IMR-90 (cell line): Measurements from ENCODE around the gene DPYD.

Experiments
- CEBPB ChIP-seq: IDR thresholded peaks from 2 replicates; pipeline ENCODE4 v1.6.1; 2012; ENCODE audit warnings: low read depth, low read length, improper control_type of control experiment
- CHD1 ChIP-seq: IDR thresholded peaks from 2 replicates; pipeline ENCODE4 v1.6.1; 2012; ENCODE audit warnings: low read depth, low read length, improper control_type of control experiment
- CTCF ChIP-seq: conservative IDR thresholded peaks from 2 replicates; pipeline ENCODE4 v1.5.1; 2012; ENCODE audit warnings: mild to moderate bottlenecking, low read depth, low read length, improper control_type of control experiment
- ELK1 ChIP-seq: fragments of 150-350 bp; IDR thresholded peaks from 2 replicates; pipeline ENCODE4 v1.6.1; 2016; ENCODE audit warnings: low read depth, mild to moderate bottlenecking, low read length, moderate library complexity, borderline replicate concordance
- FOS ChIP-seq: fragments of 150-350 bp; IDR thresholded peaks from 2 replicates; pipeline ENCODE4 v1.6.1; 2016; ENCODE audit warnings: low read depth, low read length
- MXI1 ChIP-seq: IDR thresholded peaks from 2 replicates; pipeline ENCODE4 v1.6.1; 2012; ENCODE audit warnings: low read depth, mild to moderate bottlenecking, low read length, moderate library complexity, borderline replicate concordance
- POLR2A ChIP-seq: IDR thresholded peaks from 2 replicates; pipeline ENCODE4 v1.6.1; 2012; ENCODE audit warnings: mild to moderate bottlenecking, low read depth, low read length
- RAD21 ChIP-seq: IDR thresholded peaks from 2 replicates; pipeline ENCODE4 v1.6.1; 2012; ENCODE audit warnings: low read length, improper control_type of control experiment
- RFX5 ChIP-seq: IDR thresholded peaks from 2 replicates; pipeline ENCODE4 v1.8.0; 2012; ENCODE audit warnings: low read depth, mild to moderate bottlenecking, low read length, moderate library complexity
- SMC3 ChIP-seq: fragments of 150-350 bp; IDR thresholded peaks from 2 replicates; pipeline ENCODE4 v1.6.1; 2016; ENCODE audit warnings: low read depth, mild to moderate bottlenecking, antibody characterized with exemption, low read length, moderate library complexity
- USF2 ChIP-seq: fragments of 150-350 bp; IDR thresholded peaks from 2 replicates; pipeline ENCODE4 v1.6.1; 2017; ENCODE audit warnings: mild to moderate bottlenecking, antibody characterized with exemption, low read length, low read depth

- TF ChIP-seq CHD1: no peak
- no peak for TF ChIP-seq CTCF
- TF ChIP-seq CEBPB: no peak
- no peak for TF ChIP-seq SMC3
- no peak for TF ChIP-seq ELK1
- TF ChIP-seq USF2: no peak
- no peak for TF ChIP-seq MXI1
- no peak for TF ChIP-seq POLR2A
- no peak for TF ChIP-seq FOS
- TF ChIP-seq RAD21: no peak
- no peak for TF ChIP-seq RFX5
These were observed 867.6 kb downstream of the DPYD start for GRCh38 chr1:97053268-97053667.
